ENCODE data around the gene AOAH.

AOAH gene

GRCh38 chr7:36475011-36475342 is 249.3 kb downstream of the AOAH start:
- H3K4me3 ChIP-seq (ENCODE audit: control insufficient read depth in 1 of 7, extremely low read depth in 1 of 7, insufficient read depth in 4 of 7, low read depth in 2 of 7, low read length in 6 of 7): peak overlapping the region in 1 of 7 experiments; percentile 47
- H3K4me1 ChIP-seq (ENCODE audit: control extremely low read depth in 1 of 4, control insufficient read depth in 4 of 4, insufficient read depth in 4 of 4, low read length in 3 of 4): peaks cover 10 to 44% (median 24%) of the 10 kb centered on the region in 4 experiments
- H3K9me3 ChIP-seq (ENCODE audit: control extremely low read depth in 1 of 5, control insufficient read depth in 4 of 5, insufficient read depth in 2 of 5, low read depth in 1 of 5, low read length in 4 of 5): peaks cover 0 to 11% (median 0%) of the 10 kb centered on the region in 5 experiments
- H3K27ac ChIP-seq (ENCODE audit: insufficient read depth in 1 of 2, low read depth in 1 of 2, low read length in 2 of 2, poor library complexity in 1 of 2, severe bottlenecking in 2 of 2): peak overlapping the region; percentile 59 to 81
- H3K27me3 ChIP-seq (replicated peaks in 2 of 5; ENCODE audit: control insufficient read depth in 4 of 5, insufficient read depth in 5 of 5, low read length in 4 of 5): no peaks in the 10 kb centered on the region
- ChIA-PET POLR2A (no interaction called here), CTCF (interaction anchor here (0.6 to 11.3 kb wide), 6 partner anchors 13 to 719 kb away, joined by 3 to 68 read pairs (median 6); no protein-coding TSS in a partner anchor)
- no peaks in the 10 kb centered on the region for H3K36me3 ChIP-seq (ENCODE audit: control insufficient read depth in 4 of 4, insufficient read depth in 4 of 4, low read length in 3 of 4)
- no peak for DNase-seq

GRCh38 chr7:36474283-36475010 is 249.8 kb downstream of the AOAH start:
- no peaks in the 10 kb centered on the region for H3K27me3 ChIP-seq (replicated peaks in 2 of 5; ENCODE audit: control insufficient read depth in 4 of 5, insufficient read depth in 5 of 5, low read length in 4 of 5)
- peak; percentile 96 to 99 (median 98) for DNase-seq
- WGBS (ENCODE audit: insufficient coverage): 0% methylated on average over 5 of the region's 6 CpGs
- H3K4me3 ChIP-seq (ENCODE audit: control insufficient read depth in 1 of 7, extremely low read depth in 1 of 7, insufficient read depth in 4 of 7, low read depth in 2 of 7, low read length in 6 of 7): peak overlapping the region in 2 of 7 experiments; percentile 42 to 47
- POLR2A ChIA-PET: interaction anchor here (0.5 to 0.6 kb wide), 3 partner anchors 199 to 561 kb away, joined by 3 read pairs; no protein-coding TSS in a partner anchor
- peaks cover 10 to 44% (median 24%) of the 10 kb centered on the region in 4 experiments for H3K4me1 ChIP-seq (ENCODE audit: control extremely low read depth in 1 of 4, control insufficient read depth in 4 of 4, insufficient read depth in 4 of 4, low read length in 3 of 4)
- H3K27ac ChIP-seq (ENCODE audit: insufficient read depth in 1 of 2, low read depth in 1 of 2, low read length in 2 of 2, poor library complexity in 1 of 2, severe bottlenecking in 2 of 2): peak overlapping the region; percentile 59 to 81
- CTCF ChIA-PET: interaction anchor here (1.1 to 11.3 kb wide), 8 partner anchors 11 to 1360 kb away, joined by 3 to 68 read pairs (median 4); no protein-coding TSS in a partner anchor
- H3K9me3 ChIP-seq (ENCODE audit: control extremely low read depth in 1 of 5, control insufficient read depth in 4 of 5, insufficient read depth in 2 of 5, low read depth in 1 of 5, low read length in 4 of 5): peaks cover 0 to 10% (median 0%) of the 10 kb centered on the region in 5 experiments
- no peaks in the 10 kb centered on the region for H3K36me3 ChIP-seq (ENCODE audit: control insufficient read depth in 4 of 4, insufficient read depth in 4 of 4, low read length in 3 of 4)

- Histone ChIP-seq H3K27ac (ENCODE audit: insufficient read depth in 1 of 2, low read depth in 1 of 2, low read length in 2 of 2, poor library complexity in 1 of 2, severe bottlenecking in 2 of 2) (no peak overlapping the region), H3K4me1 (ENCODE audit: control extremely low read depth in 1 of 4, control insufficient read depth in 4 of 4, insufficient read depth in 4 of 4, low read length in 3 of 4) (peaks cover 14 to 46% (median 25%) of the 10 kb centered on the region in 4 experiments), H3K27me3 (replicated peaks in 2 of 5; ENCODE audit: control insufficient read depth in 4 of 5, insufficient read depth in 5 of 5, low read length in 4 of 5) (no peaks in the 10 kb centered on the region), H3K4me3 (ENCODE audit: control insufficient read depth in 1 of 7, extremely low read depth in 1 of 7, insufficient read depth in 4 of 7, low read depth in 2 of 7, low read length in 6 of 7) (no peak overlapping the region), H3K36me3 (ENCODE audit: control insufficient read depth in 4 of 4, insufficient read depth in 4 of 4, low read length in 3 of 4) (no peaks in the 10 kb centered on the region), H3K9me3 (ENCODE audit: control extremely low read depth in 1 of 5, control insufficient read depth in 4 of 5, insufficient read depth in 2 of 5, low read depth in 1 of 5, low read length in 4 of 5) (peaks cover 0 to 3% (median 0%) of the 10 kb centered on the region in 5 experiments)
- ChIA-PET POLR2A (interaction anchor here (0.5 kb wide), 2 partner anchors 423 to 561 kb away, joined by 3 read pairs; no protein-coding TSS in a partner anchor), CTCF (interaction anchor here (0.8 to 11.3 kb wide), 12 partner anchors 9 to 1361 kb away, joined by 3 to 68 read pairs (median 4); no protein-coding TSS in a partner anchor)
- DNase-seq: peak in 2 of 3 donors; percentile 31 to 68
- WGBS (ENCODE audit: insufficient coverage): 61% methylated on average over 12 of the region's 12 CpGs
Measured at GRCh38 chr7:36473454-36474282, 250.6 kb downstream of the AOAH start.

- Histone ChIP-seq H3K27ac (ENCODE audit: insufficient read depth in 1 of 2, low read depth in 1 of 2, low read length in 2 of 2, poor library complexity in 1 of 2, severe bottlenecking in 2 of 2) (no peak overlapping the region), H3K4me3 (ENCODE audit: control insufficient read depth in 1 of 7, extremely low read depth in 1 of 7, insufficient read depth in 4 of 7, low read depth in 2 of 7, low read length in 6 of 7) (no peak overlapping the region), H3K9me3 (ENCODE audit: control extremely low read depth in 1 of 5, control insufficient read depth in 4 of 5, insufficient read depth in 2 of 5, low read depth in 1 of 5, low read length in 4 of 5) (peaks cover 0 to 8% (median 0%) of the 10 kb centered on the region in 5 experiments), H3K4me1 (ENCODE audit: control extremely low read depth in 1 of 4, control insufficient read depth in 4 of 4, insufficient read depth in 4 of 4, low read length in 3 of 4) (peaks cover 14 to 46% (median 25%) of the 10 kb centered on the region in 4 experiments), H3K36me3 (ENCODE audit: control insufficient read depth in 4 of 4, insufficient read depth in 4 of 4, low read length in 3 of 4) (no peaks in the 10 kb centered on the region), H3K27me3 (replicated peaks in 2 of 5; ENCODE audit: control insufficient read depth in 4 of 5, insufficient read depth in 5 of 5, low read length in 4 of 5) (no peaks in the 10 kb centered on the region)
- WGBS (ENCODE audit: insufficient coverage): 100% methylated on average over 1 of the region's 3 CpGs
- ChIA-PET CTCF (interaction anchor here (0.7 to 11.3 kb wide), 7 partner anchors 16 to 301 kb away, joined by 3 to 68 read pairs (median 5); no protein-coding TSS in a partner anchor), POLR2A (no interaction called here)
- no peak for DNase-seq
Measured at GRCh38 chr7:36472141-36472729, 252.1 kb downstream of the AOAH start.

GRCh38 chr7:36469236-36469635 is 255.1 kb downstream of the AOAH start:
- ChIA-PET POLR2A (no interaction called here), CTCF (interaction anchor here (0.6 to 11.3 kb wide), 7 partner anchors 8 to 714 kb away, joined by 3 to 68 read pairs (median 3); no protein-coding TSS in a partner anchor)
- no peak overlapping the region for H3K27ac ChIP-seq (ENCODE audit: insufficient read depth in 1 of 2, low read depth in 1 of 2, low read length in 2 of 2, poor library complexity in 1 of 2, severe bottlenecking in 2 of 2)
- H3K4me1 ChIP-seq (ENCODE audit: control extremely low read depth in 1 of 4, control insufficient read depth in 4 of 4, insufficient read depth in 4 of 4, low read length in 3 of 4): peaks cover 4 to 33% (median 15%) of the 10 kb centered on the region in 4 experiments
- no peaks in the 10 kb centered on the region for H3K27me3 ChIP-seq (replicated peaks in 2 of 5; ENCODE audit: control insufficient read depth in 4 of 5, insufficient read depth in 5 of 5, low read length in 4 of 5)
- H3K9me3 ChIP-seq (ENCODE audit: control extremely low read depth in 1 of 5, control insufficient read depth in 4 of 5, insufficient read depth in 2 of 5, low read depth in 1 of 5, low read length in 4 of 5): peaks cover 0 to 10% (median 0%) of the 10 kb centered on the region in 5 experiments
- H3K4me3 ChIP-seq (ENCODE audit: control insufficient read depth in 1 of 7, extremely low read depth in 1 of 7, insufficient read depth in 4 of 7, low read depth in 2 of 7, low read length in 6 of 7): no peak overlapping the region
- peak in 1 of 3 donors; percentile 5 for DNase-seq
- H3K36me3 ChIP-seq (ENCODE audit: control insufficient read depth in 4 of 4, insufficient read depth in 4 of 4, low read length in 3 of 4): no peaks in the 10 kb centered on the region

DNA sequence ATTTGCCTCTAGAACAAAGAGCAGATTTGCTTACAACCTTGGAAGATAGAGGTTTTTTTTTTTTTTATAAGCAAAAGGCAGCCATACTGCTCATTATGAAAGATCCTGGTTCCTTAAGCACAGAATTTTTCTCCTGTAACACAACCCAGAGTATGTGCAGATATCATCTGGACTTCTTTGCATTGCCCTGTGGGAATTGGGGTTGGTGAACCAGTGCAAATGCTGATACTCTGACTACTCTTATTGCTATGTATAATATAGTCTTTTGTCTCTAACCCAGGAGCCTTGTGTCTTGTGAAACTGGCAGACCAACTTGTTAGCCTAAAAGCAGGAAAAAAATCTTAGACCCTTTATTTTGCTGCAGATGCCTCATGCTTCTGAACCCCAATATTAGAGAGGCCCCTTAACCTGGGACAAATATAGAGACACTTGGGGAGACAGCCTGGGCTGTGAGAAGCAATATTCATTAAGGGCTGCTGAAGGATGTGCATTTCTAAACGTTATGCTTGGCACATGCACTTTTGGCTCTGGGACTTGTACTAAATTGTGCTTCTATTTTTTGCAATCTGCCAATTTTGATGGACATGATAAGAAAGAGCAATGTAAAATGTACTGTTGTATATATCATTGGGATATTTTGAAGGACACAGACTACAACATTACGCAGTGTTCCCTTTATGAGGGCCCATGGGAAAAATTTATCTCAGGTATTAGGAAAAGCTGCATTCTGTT is 255.8 kb downstream of the AOAH start:
- H3K9me3 ChIP-seq (ENCODE audit: control extremely low read depth in 1 of 5, control insufficient read depth in 4 of 5, insufficient read depth in 2 of 5, low read depth in 1 of 5, low read length in 4 of 5): peaks cover 0 to 10% (median 0%) of the 10 kb centered on the region in 5 experiments
- DNase-seq: no peak
- peaks cover 4 to 26% (median 8%) of the 10 kb centered on the region in 4 experiments for H3K4me1 ChIP-seq (ENCODE audit: control extremely low read depth in 1 of 4, control insufficient read depth in 4 of 4, insufficient read depth in 4 of 4, low read length in 3 of 4)
- 72% methylated on average over 2 of the region's 2 CpGs for WGBS (ENCODE audit: insufficient coverage)
- CTCF ChIA-PET: interaction anchor here (0.6 to 11.3 kb wide), 6 partner anchors 8 to 715 kb away, joined by 3 to 68 read pairs (median 4); no protein-coding TSS in a partner anchor
- no peaks in the 10 kb centered on the region for H3K36me3 ChIP-seq (ENCODE audit: control insufficient read depth in 4 of 4, insufficient read depth in 4 of 4, low read length in 3 of 4)
- H3K27me3 ChIP-seq (replicated peaks in 2 of 5; ENCODE audit: control insufficient read depth in 4 of 5, insufficient read depth in 5 of 5, low read length in 4 of 5): no peaks in the 10 kb centered on the region
- no peak overlapping the region for H3K4me3 ChIP-seq (ENCODE audit: control insufficient read depth in 1 of 7, extremely low read depth in 1 of 7, insufficient read depth in 4 of 7, low read depth in 2 of 7, low read length in 6 of 7)
- POLR2A ChIA-PET: no interaction called here
- H3K27ac ChIP-seq (ENCODE audit: insufficient read depth in 1 of 2, low read depth in 1 of 2, low read length in 2 of 2, poor library complexity in 1 of 2, severe bottlenecking in 2 of 2): no peak overlapping the region
